ENCODE results near the gene MMP11. TPM values are rescaled to one million over a fixed set of nuclear protein-coding genes. Genes with fewer than 3 reads are reported as not detected.

MMP11 gene
- polyA plus RNA-seq, 1 of the 3 experiments (the other 2 are of a cell fraction): 64.4 TPM

DNA sequence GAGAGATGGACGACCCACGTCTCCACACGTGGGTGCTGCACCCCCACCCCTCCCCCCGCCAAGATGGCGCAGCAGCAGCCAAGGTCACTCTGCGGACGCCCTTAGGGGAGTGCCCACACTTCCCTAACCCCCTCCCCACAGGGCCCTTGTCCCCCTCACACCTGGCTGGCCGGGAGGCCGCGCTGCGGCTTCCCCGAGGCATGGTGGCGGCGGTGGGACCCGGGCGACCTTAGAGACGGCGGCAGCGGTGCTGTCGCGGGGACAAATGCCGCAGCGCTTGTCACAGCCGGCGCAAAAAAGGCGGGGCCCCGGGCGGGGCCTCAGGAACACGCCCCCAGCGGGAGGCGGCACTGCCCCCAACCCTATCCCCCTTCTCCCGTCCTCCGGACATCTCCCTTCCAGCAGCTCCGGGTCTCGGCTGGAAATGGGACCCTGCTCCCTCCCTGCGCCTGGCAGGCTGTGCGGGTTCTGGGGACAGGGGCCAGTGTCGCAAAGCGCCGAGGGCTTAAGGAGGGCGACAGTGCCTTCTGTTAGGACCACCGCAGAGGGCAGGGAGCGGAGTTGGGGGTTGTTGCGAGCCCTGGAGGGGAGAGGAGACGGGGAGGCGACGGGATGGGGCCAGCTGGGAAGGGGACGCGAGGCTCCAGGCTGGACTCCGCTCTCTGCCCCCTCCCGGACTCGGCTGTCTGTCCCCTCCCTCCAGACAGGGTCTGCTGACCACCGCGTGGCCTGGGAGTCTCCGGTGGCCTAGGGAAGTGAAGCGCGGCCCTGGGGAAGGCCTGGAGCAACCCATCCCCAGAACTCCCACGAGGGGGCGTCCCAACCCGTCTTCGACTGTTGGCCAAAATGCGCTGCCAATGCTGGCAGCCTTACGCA is 4.7 kb upstream of the MMP11 start, which contains the start of gene CHCHD10 (continued):
- TF ChIP-seq TAF1 (IDR thresholded peaks at IDR 0.05; ENCODE audit: borderline replicate concordance, low read depth, low read length) (peak; percentile 39; the same call in 1 of the 2 replicates), SMC3 (IDR thresholded peaks at IDR 0.05; ENCODE audit: low read depth, low read length) (peak; percentile 78), RFX5 (IDR thresholded peaks at IDR 0.05; ENCODE audit: low read length) (no peak), YY1 (IDR thresholded peaks at IDR 0.05; ENCODE audit: low read depth) (peak; percentile 84), USF2 (IDR thresholded peaks at IDR 0.05; ENCODE audit: borderline replicate concordance, low read depth, low read length) (no peak), RAD21 (IDR thresholded peaks at IDR 0.05; ENCODE audit: low read length) (peak; percentile 70), TEAD4 (IDR thresholded peaks at IDR 0.05; ENCODE audit: borderline replicate concordance, insufficient read depth) (no peak), MXI1 (IDR thresholded peaks at IDR 0.05; ENCODE audit: low read depth, low read length) (peak; percentile 79), POLR2AphosphoS5 (IDR thresholded peaks at IDR 0.05; ENCODE audit: low read depth, low read length) (no peak; the same call in 1 of the 2 replicates), CHD2 (IDR thresholded peaks at IDR 0.05; ENCODE audit: low read length, partially characterized antibody) (peak; percentile 13), EZH2phosphoT487 (IDR thresholded peaks at IDR 0.05; ENCODE audit: borderline replicate concordance, low read depth) (no peak), EP300 (IDR thresholded peaks at IDR 0.05; ENCODE audit: borderline replicate concordance in 1 of 2, low read depth in 1 of 2, low read length in 1 of 2) (no peak), GATA2 (CRISPR knock-in tag; IDR thresholded peaks at IDR 0.05) (no peak), ELF1 (IDR thresholded peaks at IDR 0.05) (no peak), JUND (IDR thresholded peaks at IDR 0.05) (no peak), IRF3 (IDR thresholded peaks at IDR 0.05; ENCODE audit: low read depth, low read length) (no peak), NRF1 (IDR thresholded peaks at IDR 0.05; ENCODE audit: low read depth, low read length) (0 out of 2 replicates have a peak, but pooled peaks have one; percentile 5), RXRA (IDR thresholded peaks at IDR 0.05; ENCODE audit: borderline replicate concordance, low read depth) (no peak), USF1 (IDR thresholded peaks at IDR 0.05; ENCODE audit: borderline replicate concordance, low read depth) (no peak)
- TF ChIP-seq, protein P1, sequence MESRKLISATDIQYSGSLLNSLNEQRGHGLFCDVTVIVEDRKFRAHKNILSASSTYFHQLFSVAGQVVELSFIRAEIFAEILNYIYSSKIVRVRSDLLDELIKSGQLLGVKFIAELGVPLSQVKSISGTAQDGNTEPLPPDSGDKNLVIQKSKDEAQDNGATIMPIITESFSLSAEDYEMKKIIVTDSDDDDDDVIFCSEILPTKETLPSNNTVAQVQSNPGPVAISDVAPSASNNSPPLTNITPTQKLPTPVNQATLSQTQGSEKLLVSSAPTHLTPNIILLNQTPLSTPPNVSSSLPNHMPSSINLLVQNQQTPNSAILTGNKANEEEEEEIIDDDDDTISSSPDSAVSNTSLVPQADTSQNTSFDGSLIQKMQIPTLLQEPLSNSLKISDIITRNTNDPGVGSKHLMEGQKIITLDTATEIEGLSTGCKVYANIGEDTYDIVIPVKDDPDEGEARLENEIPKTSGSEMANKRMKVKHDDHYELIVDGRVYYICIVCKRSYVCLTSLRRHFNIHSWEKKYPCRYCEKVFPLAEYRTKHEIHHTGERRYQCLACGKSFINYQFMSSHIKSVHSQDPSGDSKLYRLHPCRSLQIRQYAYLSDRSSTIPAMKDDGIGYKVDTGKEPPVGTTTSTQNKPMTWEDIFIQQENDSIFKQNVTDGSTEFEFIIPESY (IDR thresholded peaks at IDR 0.05; ENCODE audit: borderline replicate concordance, low read depth): no peak

Measured in SK-N-SH (cell line).